IPS-20b (cell line): Measurements from ENCODE around the gene FOXI3.
A peak's percentile ranks its signal among the peaks of the same experiment; 100 is the strongest.

Experiments
- H3K27ac ChIP-seq: one replicate; pipeline ENCODE4 v1.5.1; 2013; ENCODE audit warnings: low read length
- H3K27me3 ChIP-seq: 2 replicates; pipeline ENCODE4 v1.6.1; 2013; ENCODE audit warnings: mild to moderate bottlenecking, low read length, inconsistent platforms; ENCODE audit not compliant: insufficient read depth
- H3K36me3 ChIP-seq: 2 replicates; pipeline ENCODE4 v1.6.1; 2013; ENCODE audit warnings: low read depth, mild to moderate bottlenecking, inconsistent platforms, low read length, moderate library complexity; ENCODE audit not compliant: insufficient read depth
- H3K4me1 ChIP-seq: 2 replicates; pipeline ENCODE4 v1.6.1; 2013; ENCODE audit warnings: mild to moderate bottlenecking, control low read depth, inconsistent platforms, low read length, moderate library complexity; ENCODE audit not compliant: insufficient read depth
- H3K4me3 ChIP-seq: 2 replicates; pipeline ENCODE4 v1.5.1; 2013; ENCODE audit warnings: mild to moderate bottlenecking, low read length, inconsistent platforms
- H3K9ac ChIP-seq: 2 replicates; pipeline ENCODE4 v1.6.1; 2013; ENCODE audit warnings: low read depth, mild to moderate bottlenecking, inconsistent platforms, low read length, moderate library complexity
- H3K9me3 ChIP-seq: 2 replicates; pipeline ENCODE4 v1.6.1; 2013; ENCODE audit warnings: mild to moderate bottlenecking, low read depth, low read length, inconsistent platforms; ENCODE audit not compliant: insufficient read depth

The FOXI3 gene

GRCh38 chr2:88452565-88452905, at the start of gene FOXI3:
TSS of gene FOXI3 (minus strand) at chr2:88452693. CDS start at chr2:88452535, 158 bp downstream.
- peaks cover 21% of the 10 kb centered on the region for H3K36me3 ChIP-seq
- no peaks in the 10 kb centered on the region for H3K9me3 ChIP-seq
- peaks cover 34% of the 10 kb centered on the region for H3K27me3 ChIP-seq
- no peaks in the 10 kb centered on the region; the same call in 1 of the 2 replicates for H3K4me1 ChIP-seq
- H3K4me3 ChIP-seq = peak within 1 kb of the TSS; percentile 84
- no peak within 1 kb of the TSS for H3K27ac ChIP-seq
- H3K9ac ChIP-seq = peak within 1 kb of the TSS; percentile 78

- Histone ChIP-seq H3K27ac (no peak overlapping the region), H3K4me1 (no peaks in the 10 kb centered on the region), H3K4me3 (no peak overlapping the region), H3K9ac (no peak overlapping the region), H3K27me3 (no peaks in the 10 kb centered on the region), H3K9me3 (peaks cover 10% of the 10 kb centered on the region; the same call in 1 of the 2 replicates), H3K36me3 (no peaks in the 10 kb centered on the region)
Observed at GRCh38 chr2:88500691-88501090, 48.2 kb upstream of the FOXI3 start.

GRCh38 chr2:88499204-88499603, 46.7 kb upstream of the FOXI3 start:
- H3K9me3 ChIP-seq = peaks cover 10% of the 10 kb centered on the region; the same call in 1 of the 2 replicates
- no peaks in the 10 kb centered on the region for H3K36me3 ChIP-seq
- H3K9ac ChIP-seq = no peak overlapping the region
- H3K4me1 ChIP-seq = no peaks in the 10 kb centered on the region
- no peak overlapping the region for H3K27ac ChIP-seq
- no peak overlapping the region for H3K4me3 ChIP-seq
- H3K27me3 ChIP-seq = no peaks in the 10 kb centered on the region

GRCh38 chr2:88493481-88493880, 41.0 kb upstream of the FOXI3 start:
- Histone ChIP-seq H3K4me1 (no peaks in the 10 kb centered on the region), H3K9me3 (no peaks in the 10 kb centered on the region), H3K4me3 (no peak overlapping the region), H3K27ac (no peak overlapping the region), H3K27me3 (no peaks in the 10 kb centered on the region), H3K36me3 (no peaks in the 10 kb centered on the region), H3K9ac (no peak overlapping the region)

GRCh38 chr2:88492002-88492401, 39.5 kb upstream of the FOXI3 start:
- Histone ChIP-seq H3K27ac (no peak overlapping the region), H3K9me3 (no peaks in the 10 kb centered on the region), H3K27me3 (no peaks in the 10 kb centered on the region), H3K36me3 (no peaks in the 10 kb centered on the region), H3K4me1 (no peaks in the 10 kb centered on the region), H3K4me3 (no peak overlapping the region), H3K9ac (no peak overlapping the region)

- Histone ChIP-seq H3K4me1 (no peaks in the 10 kb centered on the region), H3K27ac (no peak overlapping the region), H3K36me3 (no peaks in the 10 kb centered on the region), H3K9me3 (no peaks in the 10 kb centered on the region), H3K27me3 (no peaks in the 10 kb centered on the region), H3K9ac (no peak overlapping the region), H3K4me3 (no peak overlapping the region)
Observed at GRCh38 chr2:88489181-88489580, 36.7 kb upstream of the FOXI3 start.

GRCh38 chr2:88483200-88483599, 30.7 kb upstream of the FOXI3 start:
- Histone ChIP-seq H3K9me3 (no peaks in the 10 kb centered on the region), H3K4me3 (no peak overlapping the region), H3K9ac (no peak overlapping the region), H3K27ac (no peak overlapping the region), H3K4me1 (no peaks in the 10 kb centered on the region), H3K27me3 (no peaks in the 10 kb centered on the region), H3K36me3 (no peaks in the 10 kb centered on the region)

- Histone ChIP-seq H3K27ac (no peak overlapping the region), H3K9me3 (no peaks in the 10 kb centered on the region), H3K9ac (no peak overlapping the region), H3K4me3 (no peak overlapping the region), H3K4me1 (no peaks in the 10 kb centered on the region), H3K36me3 (no peaks in the 10 kb centered on the region), H3K27me3 (no peaks in the 10 kb centered on the region)
Observed at GRCh38 chr2:88481691-88482336, 29.3 kb upstream of the FOXI3 start.

- Histone ChIP-seq H3K27me3 (no peaks in the 10 kb centered on the region), H3K4me1 (peaks cover 28% of the 10 kb centered on the region), H3K4me3 (no peak overlapping the region), H3K36me3 (no peaks in the 10 kb centered on the region), H3K9ac (no peak overlapping the region), H3K9me3 (no peaks in the 10 kb centered on the region), H3K27ac (no peak overlapping the region)
Observed at GRCh38 chr2:88472811-88473210, 20.3 kb upstream of the FOXI3 start.

GRCh38 chr2:88471083-88471942, 18.8 kb upstream of the FOXI3 start:
- H3K36me3 ChIP-seq = no peaks in the 10 kb centered on the region
- H3K27ac ChIP-seq = peak overlapping the region; percentile 10
- no peaks in the 10 kb centered on the region for H3K27me3 ChIP-seq
- H3K9me3 ChIP-seq = no peaks in the 10 kb centered on the region
- no peak overlapping the region; the same call in 1 of the 2 replicates for H3K9ac ChIP-seq
- H3K4me1 ChIP-seq = peaks cover 28% of the 10 kb centered on the region
- peak overlapping the region; percentile 43; the same call in 1 of the 2 replicates for H3K4me3 ChIP-seq

- H3K4me1 ChIP-seq = peaks cover 26% of the 10 kb centered on the region; the same call in 1 of the 2 replicates
- no peaks in the 10 kb centered on the region for H3K9me3 ChIP-seq
- no peak overlapping the region for H3K27ac ChIP-seq
Observed at GRCh38 chr2:88469202-88470114, 17.0 kb upstream of the FOXI3 start.

More at GRCh38 chr2:88469202-88470114, 17.0 kb upstream of the FOXI3 start:
- H3K9ac ChIP-seq = no peak overlapping the region
- H3K27me3 ChIP-seq = no peaks in the 10 kb centered on the region
- no peaks in the 10 kb centered on the region for H3K36me3 ChIP-seq
- H3K4me3 ChIP-seq = no peak overlapping the region
